Measurements from ENCODE around the gene LNX2.

Gene LNX2

GRCh38 chr13:27587095-27587746, 33.1 kb downstream of the LNX2 start:
- Histone ChIP-seq H3K79me1 (replicated peaks; ENCODE audit: low read length, poor library complexity, severe bottlenecking) (peaks cover 17% of the 10 kb centered on the region), H3K9ac (ENCODE audit: low read length) (no peak overlapping the region), H3K27me3 (ENCODE audit: control insufficient read depth in 1 of 2, insufficient read depth in 1 of 2, low read length in 2 of 2) (no peaks in the 10 kb centered on the region), H3K4me1 (ENCODE audit: control insufficient read depth, insufficient read depth, low read depth, low read length) (peaks cover 6% of the 10 kb centered on the region), H3K4me2 (ENCODE audit: low read length, poor library complexity, severe bottlenecking) (no peak overlapping the region), H3K4ac (ENCODE audit: low read depth in 1 of 2, low read length in 2 of 2) (no peak overlapping the region), H2AFZ (ENCODE audit: low read depth, low read length) (no peak overlapping the region), H4K91ac (ENCODE audit: low read length) (no peak overlapping the region), H3K4me3 (ENCODE audit: insufficient read depth in 1 of 2, low read depth in 1 of 2, low read length in 2 of 2) (no peak overlapping the region), H3K23ac (ENCODE audit: low read length in 2 of 2) (no peak overlapping the region), H2BK12ac (ENCODE audit: low read length in 2 of 2) (no peak overlapping the region), H3K9me3 (ENCODE audit: control insufficient read depth, low read length) (no peaks in the 10 kb centered on the region), H2BK15ac (ENCODE audit: low read depth, poor library complexity, severe bottlenecking) (no peak overlapping the region), H4K8ac (ENCODE audit: low read length) (no peak overlapping the region), H3K18ac (ENCODE audit: low read depth in 1 of 2, low read length in 2 of 2) (no peak overlapping the region), H2BK120ac (ENCODE audit: low read depth, low read length) (no peak overlapping the region), H3K36me3 (ENCODE audit: control insufficient read depth in 1 of 2, insufficient read depth in 2 of 2, low read depth in 1 of 2, low read length in 2 of 2) (no peaks in the 10 kb centered on the region), H3K14ac (ENCODE audit: low read length in 2 of 2) (no peak overlapping the region), H2AK5ac (ENCODE audit: low read length, severe bottlenecking) (no peak overlapping the region), H3K27ac (ENCODE audit: low read length, poor library complexity, severe bottlenecking) (no peak overlapping the region), H2BK5ac (ENCODE audit: low read depth, low read length, poor library complexity, severe bottlenecking) (no peak overlapping the region)
- 88% methylated on average over 5 of the region's 5 CpGs for WGBS
- DNase-seq = no peak

- Histone ChIP-seq H3K9ac (ENCODE audit: low read length) (no peak overlapping the region), H2BK120ac (ENCODE audit: low read depth, low read length) (no peak overlapping the region), H3K36me3 (ENCODE audit: control insufficient read depth in 1 of 2, insufficient read depth in 2 of 2, low read depth in 1 of 2, low read length in 2 of 2) (peaks cover 0 to 2% of the 10 kb centered on the region in 2 experiments), H3K27me3 (ENCODE audit: control insufficient read depth in 1 of 2, insufficient read depth in 1 of 2, low read length in 2 of 2) (no peaks in the 10 kb centered on the region), H3K18ac (ENCODE audit: low read depth in 1 of 2, low read length in 2 of 2) (peak overlapping the region in 1 of 2 experiments; percentile 28), H3K4me2 (ENCODE audit: low read length, poor library complexity, severe bottlenecking) (peak overlapping the region; percentile 11), H2AFZ (ENCODE audit: low read depth, low read length) (no peak overlapping the region), H3K9me3 (ENCODE audit: control insufficient read depth, low read length) (no peaks in the 10 kb centered on the region), H3K79me1 (replicated peaks; ENCODE audit: low read length, poor library complexity, severe bottlenecking) (peaks cover 11% of the 10 kb centered on the region), H4K91ac (ENCODE audit: low read length) (no peak overlapping the region), H3K14ac (ENCODE audit: low read length in 2 of 2) (no peak overlapping the region), H4K8ac (ENCODE audit: low read length) (no peak overlapping the region), H3K23ac (ENCODE audit: low read length in 2 of 2) (no peak overlapping the region), H3K4me1 (ENCODE audit: control insufficient read depth, insufficient read depth, low read depth, low read length) (peaks cover 7% of the 10 kb centered on the region), H3K4me3 (ENCODE audit: insufficient read depth in 1 of 2, low read depth in 1 of 2, low read length in 2 of 2) (no peak overlapping the region), H2AK5ac (ENCODE audit: low read length, severe bottlenecking) (peak overlapping the region; percentile 26), H3K27ac (ENCODE audit: low read length, poor library complexity, severe bottlenecking) (peak overlapping the region; percentile 61), H2BK5ac (ENCODE audit: low read depth, low read length, poor library complexity, severe bottlenecking) (no peak overlapping the region), H2BK15ac (ENCODE audit: low read depth, poor library complexity, severe bottlenecking) (no peak overlapping the region), H2BK12ac (ENCODE audit: low read length in 2 of 2) (no peak overlapping the region), H3K4ac (ENCODE audit: low read depth in 1 of 2, low read length in 2 of 2) (no peak overlapping the region)
- peak; percentile 45 for DNase-seq
- WGBS = 71% methylated on average over 2 of the region's 4 CpGs
These were observed 36.7 kb downstream of the LNX2 start for GRCh38 chr13:27583645-27584044.

- H3K9ac ChIP-seq (ENCODE audit: low read length) = no peak overlapping the region
- peaks cover 6% of the 10 kb centered on the region for H3K4me1 ChIP-seq (ENCODE audit: control insufficient read depth, insufficient read depth, low read depth, low read length)
- H3K4me2 ChIP-seq (ENCODE audit: low read length, poor library complexity, severe bottlenecking) = no peak overlapping the region
- H3K36me3 ChIP-seq (ENCODE audit: control insufficient read depth in 1 of 2, insufficient read depth in 2 of 2, low read depth in 1 of 2, low read length in 2 of 2) = peaks cover 0 to 2% of the 10 kb centered on the region in 2 experiments
- H3K4ac ChIP-seq (ENCODE audit: low read depth in 1 of 2, low read length in 2 of 2) = no peak overlapping the region
- DNase-seq = peak; percentile 45
- no peak overlapping the region for H2BK12ac ChIP-seq (ENCODE audit: low read length in 2 of 2)
- H3K79me1 ChIP-seq (replicated peaks; ENCODE audit: low read length, poor library complexity, severe bottlenecking) = peaks cover 15% of the 10 kb centered on the region
- H3K27ac ChIP-seq (ENCODE audit: low read length, poor library complexity, severe bottlenecking) = peak overlapping the region; percentile 10
- no peak overlapping the region for H4K91ac ChIP-seq (ENCODE audit: low read length)
- WGBS = 99% methylated on average over 6 of the region's 6 CpGs
- H2BK5ac ChIP-seq (ENCODE audit: low read depth, low read length, poor library complexity, severe bottlenecking) = no peak overlapping the region
- H2BK120ac ChIP-seq (ENCODE audit: low read depth, low read length) = no peak overlapping the region
- H3K27me3 ChIP-seq (ENCODE audit: control insufficient read depth in 1 of 2, insufficient read depth in 1 of 2, low read length in 2 of 2) = no peaks in the 10 kb centered on the region
- no peak overlapping the region for H3K14ac ChIP-seq (ENCODE audit: low read length in 2 of 2)
- no peak overlapping the region for H4K8ac ChIP-seq (ENCODE audit: low read length)
- H2BK15ac ChIP-seq (ENCODE audit: low read depth, poor library complexity, severe bottlenecking) = no peak overlapping the region
- H3K9me3 ChIP-seq (ENCODE audit: control insufficient read depth, low read length) = no peaks in the 10 kb centered on the region
- no peak overlapping the region for H3K4me3 ChIP-seq (ENCODE audit: insufficient read depth in 1 of 2, low read depth in 1 of 2, low read length in 2 of 2)
- no peak overlapping the region for H2AK5ac ChIP-seq (ENCODE audit: low read length, severe bottlenecking)
- H3K18ac ChIP-seq (ENCODE audit: low read depth in 1 of 2, low read length in 2 of 2) = no peak overlapping the region
- no peak overlapping the region for H2AFZ ChIP-seq (ENCODE audit: low read depth, low read length)
- H3K23ac ChIP-seq (ENCODE audit: low read length in 2 of 2) = no peak overlapping the region
These were observed 42.0 kb downstream of the LNX2 start for GRCh38 chr13:27578121-27579030.

GRCh38 chr13:27574661-27575060, 45.7 kb downstream of the LNX2 start:
- Histone ChIP-seq H2AFZ (ENCODE audit: low read depth, low read length) (no peak overlapping the region), H2BK5ac (ENCODE audit: low read depth, low read length, poor library complexity, severe bottlenecking) (no peak overlapping the region), H3K4ac (ENCODE audit: low read depth in 1 of 2, low read length in 2 of 2) (no peak overlapping the region), H3K14ac (ENCODE audit: low read length in 2 of 2) (no peak overlapping the region), H3K27ac (ENCODE audit: low read length, poor library complexity, severe bottlenecking) (no peak overlapping the region), H3K4me1 (ENCODE audit: control insufficient read depth, insufficient read depth, low read depth, low read length) (peaks cover 7% of the 10 kb centered on the region), H2BK12ac (ENCODE audit: low read length in 2 of 2) (no peak overlapping the region), H3K79me1 (replicated peaks; ENCODE audit: low read length, poor library complexity, severe bottlenecking) (peaks cover 11% of the 10 kb centered on the region), H3K9ac (ENCODE audit: low read length) (no peak overlapping the region), H4K8ac (ENCODE audit: low read length) (no peak overlapping the region), H4K91ac (ENCODE audit: low read length) (no peak overlapping the region), H2AK5ac (ENCODE audit: low read length, severe bottlenecking) (no peak overlapping the region), H3K18ac (ENCODE audit: low read depth in 1 of 2, low read length in 2 of 2) (no peak overlapping the region), H3K4me2 (ENCODE audit: low read length, poor library complexity, severe bottlenecking) (no peak overlapping the region), H3K23ac (ENCODE audit: low read length in 2 of 2) (no peak overlapping the region), H3K4me3 (ENCODE audit: insufficient read depth in 1 of 2, low read depth in 1 of 2, low read length in 2 of 2) (no peak overlapping the region), H3K36me3 (ENCODE audit: control insufficient read depth in 1 of 2, insufficient read depth in 2 of 2, low read depth in 1 of 2, low read length in 2 of 2) (no peaks in the 10 kb centered on the region), H3K27me3 (ENCODE audit: control insufficient read depth in 1 of 2, insufficient read depth in 1 of 2, low read length in 2 of 2) (no peaks in the 10 kb centered on the region), H3K9me3 (ENCODE audit: control insufficient read depth, low read length) (no peaks in the 10 kb centered on the region), H2BK120ac (ENCODE audit: low read depth, low read length) (no peak overlapping the region), H2BK15ac (ENCODE audit: low read depth, poor library complexity, severe bottlenecking) (no peak overlapping the region)
- WGBS = no CpG with 5 or more reads among the region's 1 CpG
- no peak for DNase-seq

Data from mesenchymal stem cell (in vitro differentiated cells and primary cell).